Activated CD8-positive, alpha-beta T cell treated with anti-CD3 and anti-CD28 coated beads, Interleukin-2, amount 10 ng/mL, durations not matched to agents 7 days and 5 days (primary cell): ENCODE data around the gene KRTAP4-11. TPM values are rescaled to one million over a fixed set of nuclear protein-coding genes. Genes with fewer than 3 reads are reported as not detected.
"Not testable (repeated sequence)": the region's sequence is repeated elsewhere in the genome, so short reads cannot be mapped to it uniquely, and the experiment has no call there.

Experiments used
- ATAC-seq: fragments of 150-1000 bp; cut with Tn5 transposase; one replicate; pipeline ENCODE4 v1.10.0; 2021; ENCODE audit warnings: moderate library complexity
- CTCF ChIA-PET: fragments of 350-600 bp; sonication (Branson Sonifier 250); formaldehyde crosslinking; loops from one replicate; lab custom pipeline; 2021; ENCODE audit warnings: antibody characterized with exemption; lab: Charles Lee
- POLR2A ChIA-PET: fragments of 350-600 bp; sonication (Branson Sonifier 250); formaldehyde crosslinking; loops from one replicate; lab custom pipeline; 2021; ENCODE audit warnings: antibody characterized with exemption; lab: Charles Lee
- DNase-seq: peaks from one replicate; pipeline ENCODE4 v3.0.0-alpha.2; 2020
- H3K27ac Mint-ChIP-seq: one replicate; pipeline ENCODE4 v1.8.0; 2021; ENCODE audit warnings: mild to moderate bottlenecking, mixed read lengths
- H3K27me3 Mint-ChIP-seq: one replicate; pipeline ENCODE4 v1.8.0; 2021; ENCODE audit warnings: low read depth, mixed read lengths
- H3K36me3 Mint-ChIP-seq: one replicate; pipeline ENCODE4 v1.8.0; 2021; ENCODE audit warnings: low read depth, mixed read lengths
- H3K4me1 Mint-ChIP-seq: one replicate; pipeline ENCODE4 v1.8.0; 2021; ENCODE audit warnings: low read depth, mixed read lengths
- H3K4me3 Mint-ChIP-seq: one replicate; pipeline ENCODE4 v1.8.0; 2021; ENCODE audit warnings: mild to moderate bottlenecking, mixed read lengths
- H3K9me3 Mint-ChIP-seq: one replicate; pipeline ENCODE4 v1.8.0; 2022; ENCODE audit warnings: mixed read lengths; ENCODE audit not compliant: insufficient read depth
- total RNA-seq, 2 experiments: library from RNA; stranded (reverse); gene quantifications; one replicate each; pipeline ENCODE4 v1.2.3, GENCODE V29; 2021

The KRTAP4-11 gene
- not detected for total RNA-seq

DNA sequence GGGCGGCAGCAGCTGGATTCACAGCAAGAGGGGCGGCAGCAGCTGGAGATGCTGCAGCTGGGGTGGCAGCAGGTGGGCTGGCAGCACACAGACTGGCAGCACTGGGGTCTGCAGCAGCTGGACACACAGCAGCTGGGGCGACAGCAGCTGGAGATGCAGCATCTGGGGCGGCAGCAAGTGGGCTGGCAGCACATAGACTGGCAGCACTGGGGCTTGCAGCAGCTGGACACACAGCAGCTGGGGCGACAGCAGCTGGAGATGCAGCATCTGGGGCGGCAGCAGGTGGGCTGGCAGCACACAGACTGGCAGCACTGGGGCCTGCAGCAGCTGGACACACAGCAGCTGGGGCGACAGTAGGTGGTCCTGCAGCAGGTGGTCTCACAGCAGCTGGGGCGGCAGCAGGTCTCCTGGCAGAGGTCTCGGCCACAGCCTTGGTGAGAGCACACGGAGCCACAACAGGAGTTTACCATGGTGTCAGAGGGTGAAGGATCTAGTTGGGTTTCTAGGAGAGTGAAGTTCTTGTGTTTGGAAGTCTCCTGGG lies at the start of gene KRTAP4-11:
KRTAP4-11 (minus strand) TSS at position 528 of the 541 bp plus-strand sequence; CDS start at position 470, 58 bp downstream.
- H3K27ac Mint-ChIP-seq, H3K4me3 Mint-ChIP-seq, H3K36me3 Mint-ChIP-seq, H3K4me1 Mint-ChIP-seq, ATAC-seq, DNase-seq, POLR2A ChIA-PET, CTCF ChIA-PET, H3K27me3 Mint-ChIP-seq, H3K9me3 Mint-ChIP-seq: not testable (repeated sequence)

DNA sequence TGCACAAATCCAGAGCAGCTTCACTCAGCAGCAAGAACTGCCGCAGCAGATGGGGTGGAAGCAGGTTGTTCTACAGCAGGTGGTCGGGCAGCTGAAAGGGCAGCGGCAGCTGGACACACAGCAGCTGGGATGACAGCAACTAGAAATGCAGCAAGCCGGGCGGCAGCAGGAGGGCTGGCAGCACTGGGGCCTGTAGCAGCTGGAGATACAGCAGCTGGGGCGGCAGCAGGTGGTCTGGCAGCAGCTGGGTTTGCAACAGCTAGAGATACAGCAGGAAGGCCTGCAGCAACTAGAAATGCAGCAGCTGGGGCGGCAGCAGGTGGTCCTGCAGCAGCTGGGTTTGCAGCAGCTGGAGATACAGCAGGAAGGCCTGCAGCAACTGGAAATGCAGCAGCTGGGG lies 49.4 kb upstream of the KRTAP4-11 start:
- DNase-seq: no peak
- no peak for ATAC-seq
- ChIA-PET CTCF (no interaction called here), POLR2A (no interaction called here)
- Mint-ChIP-seq H3K27me3 (peaks cover 8% of the 10 kb centered on the region), H3K27ac (no peak overlapping the region), H3K36me3 (no peaks in the 10 kb centered on the region), H3K4me3 (no peak overlapping the region), H3K9me3 (no peaks in the 10 kb centered on the region), H3K4me1 (no peaks in the 10 kb centered on the region)

DNA sequence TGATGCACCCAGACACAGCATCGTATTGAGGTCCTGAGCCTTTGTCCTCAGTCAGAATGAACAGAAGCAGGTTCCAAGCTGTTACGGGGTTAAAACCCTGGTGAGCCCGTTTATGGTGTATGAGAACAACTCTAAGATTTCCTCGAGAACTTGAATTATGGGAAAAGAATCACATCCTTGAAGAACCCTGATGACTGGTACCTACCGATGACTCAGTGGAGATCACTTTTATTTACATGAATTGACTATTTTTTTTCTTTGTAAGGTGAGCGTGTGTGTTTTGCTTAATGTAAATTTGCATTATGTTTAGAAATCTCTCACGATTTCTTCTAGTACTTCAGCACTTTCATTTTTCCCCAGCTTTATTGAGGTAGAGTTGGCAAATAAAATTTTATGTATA lies 45.7 kb upstream of the KRTAP4-11 start:
- no peak overlapping the region for H3K4me3 Mint-ChIP-seq
- ChIA-PET POLR2A (no interaction called here), CTCF (no interaction called here)
- H3K4me1 Mint-ChIP-seq: no peaks in the 10 kb centered on the region
- H3K36me3 Mint-ChIP-seq: no peaks in the 10 kb centered on the region
- no peak for DNase-seq
- no peak overlapping the region for H3K27ac Mint-ChIP-seq
- H3K27me3 Mint-ChIP-seq: peaks cover 7% of the 10 kb centered on the region
- H3K9me3 Mint-ChIP-seq: no peaks in the 10 kb centered on the region
- ATAC-seq: no peak

DNA sequence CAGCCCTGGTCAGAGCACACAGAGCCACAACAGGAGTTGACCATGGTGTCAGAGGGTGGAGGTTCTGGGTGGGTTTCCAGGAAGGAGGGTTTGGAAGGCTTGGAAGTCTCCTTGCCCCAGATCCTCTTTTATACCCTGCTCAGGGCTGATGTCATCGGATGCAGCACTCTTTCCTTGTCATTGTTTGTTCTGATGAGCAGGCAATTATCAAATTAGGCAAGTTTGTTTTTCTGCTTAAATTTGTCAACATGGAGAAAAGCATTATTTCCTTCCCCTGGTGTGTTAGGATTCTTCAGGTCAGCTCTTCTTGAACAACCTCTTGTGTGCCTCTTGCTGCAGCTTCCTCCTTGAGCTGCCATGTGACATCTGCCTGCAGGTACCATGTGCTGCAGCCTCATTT lies 42.5 kb upstream of the KRTAP4-11 start, which contains the start of gene KRTAP4-4:
KRTAP4-4 (minus strand) TSS at position 101 of the 400 bp plus-strand sequence; CDS start at position 44, 57 bp downstream.
- Mint-ChIP-seq H3K36me3 (no peaks in the 10 kb centered on the region), H3K4me1 (no peaks in the 10 kb centered on the region), H3K4me3 (no peak within 1 kb of the TSS), H3K27ac (no peak within 1 kb of the TSS), H3K27me3 (peaks cover 7% of the 10 kb centered on the region), H3K9me3 (no peaks in the 10 kb centered on the region)
- ChIA-PET CTCF (no interaction called here), POLR2A (no interaction called here)
- ATAC-seq: no peak
- DNase-seq: no peak

DNA sequence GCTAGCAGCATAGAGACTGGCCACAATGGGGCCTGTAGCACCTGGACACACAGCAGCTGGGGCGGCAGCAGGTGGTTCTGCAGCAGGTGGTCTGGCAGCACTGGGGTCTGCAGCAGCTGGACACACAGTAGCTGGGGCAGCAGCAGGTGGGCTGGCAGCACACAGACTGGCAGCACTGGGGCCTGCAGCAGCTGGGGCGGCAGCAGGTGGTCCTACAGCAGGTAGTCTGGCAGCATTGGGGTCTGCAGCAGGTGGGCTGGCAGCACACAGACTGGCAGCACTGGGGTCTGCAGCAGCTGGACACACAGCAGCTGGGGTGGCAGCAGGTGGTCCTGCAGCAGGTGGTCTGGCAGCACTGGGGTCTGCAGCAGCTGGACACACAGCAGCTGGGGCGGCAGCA lies 42.0 kb upstream of the KRTAP4-11 start:
- H3K27me3 Mint-ChIP-seq, H3K36me3 Mint-ChIP-seq, H3K27ac Mint-ChIP-seq, DNase-seq, POLR2A ChIA-PET, H3K4me3 Mint-ChIP-seq, CTCF ChIA-PET, ATAC-seq, H3K4me1 Mint-ChIP-seq, H3K9me3 Mint-ChIP-seq: not testable (repeated sequence)

DNA sequence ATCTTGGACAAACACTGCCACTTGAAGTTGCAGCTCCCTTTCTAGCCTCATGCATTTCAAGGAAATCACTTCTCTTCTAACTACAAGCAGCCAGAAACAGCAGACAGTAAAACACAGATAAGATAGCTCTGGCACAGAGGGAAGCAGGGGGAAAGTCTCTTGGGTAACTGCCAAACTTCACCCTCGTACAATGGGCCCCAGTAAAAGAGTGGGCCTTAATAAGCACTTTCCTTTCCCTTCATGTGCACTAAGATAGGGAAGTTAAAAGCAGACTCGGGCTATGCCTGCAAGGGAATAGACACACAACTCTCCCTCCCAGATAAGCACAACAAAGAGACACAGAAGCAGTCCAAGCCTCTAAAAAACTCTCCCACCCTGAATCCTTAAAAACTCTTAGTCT lies 35.7 kb upstream of the KRTAP4-11 start:
- no peak overlapping the region for H3K27ac Mint-ChIP-seq
- no peaks in the 10 kb centered on the region for H3K9me3 Mint-ChIP-seq
- POLR2A ChIA-PET: no interaction called here

DNA sequence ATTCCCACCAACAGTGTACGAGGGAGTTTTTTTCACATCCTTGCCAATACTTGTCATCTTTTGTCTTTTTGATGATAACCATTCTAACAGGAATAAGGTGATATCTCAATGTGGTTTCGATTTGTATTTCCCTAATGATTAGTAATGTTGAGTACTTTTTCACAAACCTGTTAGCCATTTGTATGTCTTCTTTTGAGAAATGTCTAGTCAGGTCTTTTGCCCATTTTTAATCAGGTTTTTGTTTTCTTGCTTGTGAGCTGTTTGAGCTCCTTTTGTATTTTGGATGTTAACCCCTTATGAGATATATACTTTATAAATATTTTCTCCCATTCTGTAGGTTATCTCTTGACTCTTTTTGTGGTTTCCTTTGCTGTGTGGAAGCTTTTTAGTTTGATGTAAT lies 33.4 kb upstream of the KRTAP4-11 start:
- POLR2A ChIA-PET: no interaction called here
- ATAC-seq: no peak

More for the DNA sequence above, 35.7 kb upstream of the KRTAP4-11 start:
- Mint-ChIP-seq H3K36me3 (no peaks in the 10 kb centered on the region), H3K4me1 (no peaks in the 10 kb centered on the region), H3K27me3 (peaks cover 3% of the 10 kb centered on the region), H3K4me3 (no peak overlapping the region)
- ATAC-seq (no peak), DNase-seq (no peak)
- CTCF ChIA-PET: no interaction called here

DNA sequence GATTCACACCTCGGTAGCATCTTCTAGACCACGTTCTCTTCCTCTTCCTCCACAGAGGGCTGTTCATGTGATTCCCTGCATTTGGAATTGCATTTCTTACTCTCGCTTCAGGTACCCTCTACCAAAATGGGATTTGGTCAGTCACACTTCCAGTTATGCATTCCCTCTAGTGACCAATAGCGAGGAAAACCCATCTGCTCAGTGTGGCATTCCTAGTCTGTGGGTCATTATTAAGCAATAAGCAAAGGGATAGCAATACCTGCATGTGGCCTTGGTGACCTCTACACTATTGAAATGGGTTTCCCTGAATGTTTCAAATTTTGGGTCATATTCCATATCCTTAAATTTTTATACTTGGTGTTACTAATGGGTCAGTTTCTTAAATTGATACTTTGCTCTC lies 31.9 kb upstream of the KRTAP4-11 start:
- DNase-seq (no peak), ATAC-seq (no peak)
- no peaks in the 10 kb centered on the region for H3K36me3 Mint-ChIP-seq
- ChIA-PET POLR2A (no interaction called here), CTCF (interaction anchor here (0.9 to 1.3 kb wide), 2 partner anchors 172 to 398 kb away, joined by 3 read pairs; no protein-coding TSS in a partner anchor)
- H3K4me3 Mint-ChIP-seq: no peak overlapping the region
- no peaks in the 10 kb centered on the region for H3K4me1 Mint-ChIP-seq
- H3K9me3 Mint-ChIP-seq: no peaks in the 10 kb centered on the region
- H3K27ac Mint-ChIP-seq: no peak overlapping the region
- H3K27me3 Mint-ChIP-seq: peaks cover 3% of the 10 kb centered on the region

More for the DNA sequence above, 33.4 kb upstream of the KRTAP4-11 start:
- DNase-seq: no peak
- CTCF ChIA-PET: no interaction called here
- H3K9me3 Mint-ChIP-seq: no peaks in the 10 kb centered on the region
- H3K27me3 Mint-ChIP-seq: peaks cover 3% of the 10 kb centered on the region
- no peaks in the 10 kb centered on the region for H3K36me3 Mint-ChIP-seq
- no peak overlapping the region for H3K4me3 Mint-ChIP-seq
- no peak overlapping the region for H3K27ac Mint-ChIP-seq
- H3K4me1 Mint-ChIP-seq: no peaks in the 10 kb centered on the region

DNA sequence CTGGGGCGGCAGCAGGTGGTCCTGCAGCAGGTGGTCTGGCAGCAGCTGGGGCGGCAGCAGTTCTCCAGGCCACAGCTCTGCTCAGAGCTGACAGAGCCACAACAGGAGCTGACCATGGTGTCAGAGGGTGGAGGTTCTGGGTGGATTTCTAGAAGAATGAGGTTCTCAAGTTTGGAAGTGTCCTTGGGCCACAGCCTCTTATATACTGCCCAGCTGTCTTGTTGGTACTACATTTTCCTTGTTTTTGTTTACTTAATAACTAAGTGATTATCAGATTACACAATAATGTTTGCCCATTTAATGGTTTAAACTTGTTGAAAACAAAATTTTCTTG lies 31.4 kb upstream of the KRTAP4-11 start, which contains the start of gene KRTAP4-5:
KRTAP4-5 (minus strand) TSS at position 174 of the 334 bp plus-strand sequence; CDS start at position 116, 58 bp downstream.
- Mint-ChIP-seq H3K4me3 (no peak within 1 kb of the TSS), H3K4me1 (no peaks in the 10 kb centered on the region), H3K27me3 (peaks cover 3% of the 10 kb centered on the region), H3K27ac (no peak within 1 kb of the TSS), H3K36me3 (no peaks in the 10 kb centered on the region), H3K9me3 (no peaks in the 10 kb centered on the region)
- POLR2A ChIA-PET: no interaction called here
- DNase-seq (no peak), ATAC-seq (no peak)
- CTCF ChIA-PET: no interaction called here

DNA sequence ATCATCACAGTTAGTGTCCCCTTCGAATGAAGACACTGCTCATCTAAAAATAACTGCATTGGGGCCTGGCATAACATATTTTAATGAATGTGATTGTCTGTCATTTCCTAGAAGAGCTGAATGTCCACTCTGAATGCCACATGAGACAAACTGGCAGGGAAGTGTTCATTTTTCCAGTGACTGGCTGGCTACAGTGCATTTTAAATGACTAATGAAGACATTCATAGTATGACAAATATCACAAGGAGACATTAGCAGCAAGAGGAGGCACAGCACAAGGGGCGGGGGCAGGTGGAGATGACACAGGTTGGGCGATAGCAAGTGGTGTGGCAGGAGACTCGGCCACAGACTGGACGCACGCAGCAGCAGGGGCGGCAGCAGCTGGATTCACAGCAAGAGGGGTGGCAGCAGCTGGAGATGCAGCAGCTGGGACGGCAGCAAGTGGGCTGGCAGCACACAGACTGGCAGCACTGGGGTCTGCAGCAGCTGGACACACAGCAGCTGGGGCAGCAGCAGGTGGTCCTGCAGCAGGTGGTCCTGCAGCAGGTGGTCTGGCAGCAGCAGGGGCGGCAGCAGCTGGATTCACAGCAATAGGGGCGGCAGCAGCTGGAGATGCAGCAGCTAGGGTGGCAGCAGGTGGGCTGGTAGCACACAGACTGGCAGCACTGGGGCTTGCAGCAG lies 30.9 kb upstream of the KRTAP4-11 start:
- DNase-seq, H3K4me1 Mint-ChIP-seq, H3K9me3 Mint-ChIP-seq, H3K36me3 Mint-ChIP-seq, POLR2A ChIA-PET, H3K4me3 Mint-ChIP-seq, ATAC-seq, H3K27ac Mint-ChIP-seq, H3K27me3 Mint-ChIP-seq: not testable (repeated sequence)
- CTCF ChIA-PET: interaction anchor here (0.6 kb wide), 1 partner anchor 39 kb away, joined by 3 read pairs; no protein-coding TSS in a partner anchor

DNA sequence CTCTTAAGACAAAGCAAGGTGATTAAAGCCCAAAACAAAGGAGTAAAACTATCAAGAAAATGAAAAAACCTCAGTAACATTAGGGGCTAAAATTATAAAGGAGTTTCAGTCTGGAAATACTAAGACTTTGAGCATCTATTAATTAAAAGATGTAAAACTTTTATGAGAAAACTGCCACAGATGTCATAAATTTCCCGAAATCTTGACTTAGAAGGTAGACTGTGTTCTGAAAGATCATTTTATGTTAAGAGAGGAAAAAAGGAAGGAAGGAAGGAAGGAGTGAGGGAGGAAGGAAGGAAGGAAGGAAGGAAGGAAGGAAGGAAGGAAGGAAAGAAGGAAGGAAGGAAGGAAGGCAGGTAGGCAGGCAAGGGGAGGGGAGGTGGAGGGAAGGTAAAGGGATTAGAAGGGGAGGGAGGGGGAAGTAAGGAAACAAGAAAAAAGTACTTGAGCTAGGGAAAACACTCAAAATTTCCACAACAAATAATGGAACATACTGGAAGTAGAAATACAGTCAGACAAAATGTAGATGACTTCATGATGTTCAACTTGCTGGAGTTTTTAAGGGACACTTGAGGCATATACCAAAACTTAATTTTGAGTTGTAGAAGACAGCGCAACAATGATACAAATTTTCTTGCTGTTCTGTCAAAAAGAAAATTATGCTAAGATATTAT lies 29.5 kb upstream of the KRTAP4-11 start:
- H3K27ac Mint-ChIP-seq: no peak overlapping the region
- ChIA-PET CTCF (no interaction called here), POLR2A (no interaction called here)
- no peak for ATAC-seq
- H3K27me3 Mint-ChIP-seq: no peaks in the 10 kb centered on the region
- H3K36me3 Mint-ChIP-seq: no peaks in the 10 kb centered on the region
- no peak for DNase-seq
- H3K4me1 Mint-ChIP-seq: no peaks in the 10 kb centered on the region
- peaks cover 4% of the 10 kb centered on the region for H3K9me3 Mint-ChIP-seq
- no peak overlapping the region for H3K4me3 Mint-ChIP-seq

DNA sequence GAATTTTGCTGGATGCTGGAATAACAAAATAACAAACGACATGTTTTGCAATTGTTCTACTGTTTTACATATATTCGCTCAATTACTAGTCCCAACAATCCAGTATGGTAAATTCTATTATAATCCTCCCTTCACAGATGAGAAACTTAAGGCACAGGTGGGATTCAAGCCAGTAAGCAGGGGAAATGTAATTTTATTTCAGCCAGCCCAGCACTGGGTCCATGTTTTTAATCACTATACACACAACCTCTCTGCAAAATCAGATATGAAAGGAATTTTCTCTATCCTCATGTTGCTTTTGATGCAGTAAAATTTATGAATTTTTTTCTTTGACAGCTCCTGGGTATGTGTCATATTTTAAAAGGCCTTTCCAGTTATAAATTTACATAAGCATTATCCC lies 27.1 kb upstream of the KRTAP4-11 start:
- ATAC-seq: no peak
- no peaks in the 10 kb centered on the region for H3K4me1 Mint-ChIP-seq
- ChIA-PET CTCF (no interaction called here), POLR2A (no interaction called here)
- no peak overlapping the region for H3K27ac Mint-ChIP-seq
- no peaks in the 10 kb centered on the region for H3K27me3 Mint-ChIP-seq
- no peak for DNase-seq
- H3K36me3 Mint-ChIP-seq: no peaks in the 10 kb centered on the region
- H3K9me3 Mint-ChIP-seq: peaks cover 10% of the 10 kb centered on the region
- H3K4me3 Mint-ChIP-seq: no peak overlapping the region
